ENCODE measurements around the gene TWSG1.

DNA sequence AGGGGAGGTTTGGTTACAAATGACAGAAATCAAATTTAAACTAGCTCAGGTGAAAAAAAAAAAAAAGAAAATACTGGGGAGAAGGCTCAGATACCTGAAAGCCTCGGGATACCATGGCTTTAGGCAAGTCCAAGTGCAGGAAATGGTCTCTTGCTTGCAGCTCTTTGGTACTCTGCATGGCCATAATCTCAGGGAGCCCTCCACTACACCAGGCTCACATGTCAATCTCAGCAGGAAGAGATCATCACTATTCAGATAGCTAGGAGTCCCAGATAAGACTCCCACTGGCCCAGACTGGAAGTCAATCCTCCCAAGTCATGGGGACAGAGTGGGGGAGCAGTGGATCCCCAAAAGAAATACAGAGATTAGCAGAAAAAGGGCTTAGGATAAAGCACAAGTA, 75.9 kb downstream of the TWSG1 start:
- TF ChIP-seq, protein P1, sequence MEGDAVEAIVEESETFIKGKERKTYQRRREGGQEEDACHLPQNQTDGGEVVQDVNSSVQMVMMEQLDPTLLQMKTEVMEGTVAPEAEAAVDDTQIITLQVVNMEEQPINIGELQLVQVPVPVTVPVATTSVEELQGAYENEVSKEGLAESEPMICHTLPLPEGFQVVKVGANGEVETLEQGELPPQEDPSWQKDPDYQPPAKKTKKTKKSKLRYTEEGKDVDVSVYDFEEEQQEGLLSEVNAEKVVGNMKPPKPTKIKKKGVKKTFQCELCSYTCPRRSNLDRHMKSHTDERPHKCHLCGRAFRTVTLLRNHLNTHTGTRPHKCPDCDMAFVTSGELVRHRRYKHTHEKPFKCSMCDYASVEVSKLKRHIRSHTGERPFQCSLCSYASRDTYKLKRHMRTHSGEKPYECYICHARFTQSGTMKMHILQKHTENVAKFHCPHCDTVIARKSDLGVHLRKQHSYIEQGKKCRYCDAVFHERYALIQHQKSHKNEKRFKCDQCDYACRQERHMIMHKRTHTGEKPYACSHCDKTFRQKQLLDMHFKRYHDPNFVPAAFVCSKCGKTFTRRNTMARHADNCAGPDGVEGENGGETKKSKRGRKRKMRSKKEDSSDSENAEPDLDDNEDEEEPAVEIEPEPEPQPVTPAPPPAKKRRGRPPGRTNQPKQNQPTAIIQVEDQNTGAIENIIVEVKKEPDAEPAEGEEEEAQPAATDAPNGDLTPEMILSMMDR (IDR thresholded peaks at IDR 0.05) = no peak
- TF ChIP-seq POLR2A (IDR thresholded peaks at IDR 0.05) = no peak

Measured in right lobe of liver (tissue), 4 donors.